HG02970 (cell line): ENCODE data around the gene GMDS.

Experiments
- ATAC-seq: cut with Tn5 transposase; IDR thresholded peaks from one replicate; pipeline ENCODE4 v1.9.1; 2021; ENCODE audit warnings: mild to moderate bottlenecking, moderate library complexity, moderate number of reproducible peaks; ENCODE audit not compliant: unreplicated experiment, low FRiP score

Gene GMDS

DNA sequence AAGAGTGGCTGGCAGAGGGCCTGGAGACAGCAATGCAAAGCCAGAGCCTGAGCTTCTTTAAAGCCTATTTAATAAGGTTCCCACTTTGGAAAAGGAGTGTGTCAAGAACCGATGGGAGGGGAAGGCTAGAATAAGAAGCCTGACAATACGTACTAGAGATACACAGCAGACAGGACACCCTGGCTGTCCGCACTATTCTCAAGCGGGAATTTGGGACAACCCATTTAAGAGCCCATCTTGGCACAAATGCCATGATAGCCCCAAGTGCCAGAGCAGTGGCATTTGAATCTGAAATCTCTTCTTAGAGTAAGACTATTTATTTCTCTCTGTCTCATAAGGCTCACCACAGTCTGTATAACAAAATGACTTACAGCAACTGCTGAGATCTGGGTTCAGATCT, 3.1 kb downstream of the GMDS start:
- ATAC-seq = no peak

- ATAC-seq = no peak
Measured at GRCh38 chr6:2240961-2241360, 4.4 kb downstream of the GMDS start.

- no peak for ATAC-seq
Measured at GRCh38 chr6:2237001-2237400, 8.4 kb downstream of the GMDS start.

GRCh38 chr6:2235777-2236495, 9.5 kb downstream of the GMDS start:
- no peak for ATAC-seq

DNA sequence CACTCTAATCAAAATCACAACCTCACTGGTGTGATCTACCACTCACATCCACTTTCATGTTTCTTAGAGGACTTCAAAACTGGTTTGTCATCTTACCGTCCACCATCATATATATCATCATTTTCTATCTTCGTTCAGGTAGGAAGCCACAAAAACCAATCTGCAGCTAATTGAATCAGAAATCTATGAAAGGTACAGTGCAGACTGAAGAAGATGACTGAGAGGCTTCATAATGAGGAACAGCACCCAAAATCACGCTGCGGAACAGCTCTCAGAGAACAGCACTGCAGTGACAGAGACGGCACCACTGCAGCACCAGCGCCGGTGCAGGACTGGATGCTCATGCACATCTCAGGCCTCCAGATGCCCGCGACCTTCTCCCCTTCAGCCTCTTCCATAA, 13.0 kb downstream of the GMDS start:
- ATAC-seq = no peak

DNA sequence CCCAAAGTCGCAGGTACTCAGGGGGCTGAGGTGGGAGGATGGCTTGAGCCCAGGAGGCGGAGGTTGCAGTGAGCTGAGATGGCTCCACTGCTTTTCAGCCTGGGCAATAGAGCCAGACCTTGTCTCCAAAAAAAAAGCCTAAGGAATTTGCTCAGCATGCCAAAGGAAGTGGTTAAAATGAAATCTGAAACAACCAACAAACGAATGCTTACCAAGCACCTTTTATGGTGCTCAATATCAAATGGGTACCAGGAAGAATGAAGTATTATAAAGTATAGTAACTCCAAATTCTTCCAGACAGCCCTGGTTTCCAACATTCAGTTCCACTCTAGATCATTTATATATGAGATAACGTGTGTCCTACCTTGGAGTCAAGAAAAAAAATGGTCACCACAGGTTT, 14.0 kb downstream of the GMDS start:
- no peak for ATAC-seq

DNA sequence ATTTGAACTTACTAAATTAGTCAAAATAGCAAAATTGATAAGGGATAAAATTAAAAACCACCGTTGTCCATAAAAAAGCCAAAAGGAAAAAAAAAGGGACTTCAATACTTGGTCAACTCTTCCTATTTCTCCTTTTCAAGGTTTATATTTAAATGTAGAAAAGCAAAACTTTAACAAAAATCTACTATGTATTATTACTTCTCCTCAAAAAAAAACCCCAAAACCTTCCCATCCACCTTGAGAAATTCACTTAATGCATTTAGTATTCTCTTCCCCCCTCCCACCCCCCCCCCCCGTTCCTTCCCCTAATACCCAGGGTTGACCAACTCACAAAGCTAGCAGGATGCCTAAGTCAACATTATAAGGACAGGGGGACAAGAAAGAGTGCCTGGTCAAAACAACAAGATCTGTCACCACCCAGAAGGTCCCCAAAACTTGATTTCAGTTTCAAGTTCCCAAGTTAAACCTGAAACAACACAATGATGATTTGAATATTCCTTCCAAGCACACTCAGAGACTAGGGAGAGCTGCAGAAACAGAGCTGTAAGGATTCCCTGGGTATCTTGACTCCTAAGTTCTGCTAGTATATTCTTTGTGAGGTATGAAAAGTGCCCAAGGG, 14.6 kb downstream of the GMDS start:
- no peak for ATAC-seq

- no peak for ATAC-seq
Measured at GRCh38 chr6:2229742-2230141, 15.7 kb downstream of the GMDS start.

DNA sequence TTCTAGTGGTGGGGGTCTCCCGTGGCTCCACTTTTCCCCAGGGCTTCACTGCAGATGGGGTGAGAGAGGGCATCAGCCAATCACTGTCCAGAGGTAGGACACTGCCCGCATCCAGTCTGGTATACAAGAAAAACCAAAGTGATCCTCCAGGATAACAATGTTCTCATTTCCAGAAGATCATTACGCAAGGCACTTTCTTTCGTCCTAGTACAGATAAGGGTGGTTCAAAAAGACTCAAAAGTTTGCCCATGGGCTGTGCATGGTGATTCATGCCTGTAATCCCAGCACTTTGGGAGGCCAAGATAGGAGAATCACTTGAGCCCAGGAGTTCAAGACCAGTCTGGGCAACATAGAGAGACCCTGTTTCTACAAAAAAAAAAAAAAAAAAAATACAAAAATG, 16.4 kb downstream of the GMDS start:
- no peak for ATAC-seq

DNA sequence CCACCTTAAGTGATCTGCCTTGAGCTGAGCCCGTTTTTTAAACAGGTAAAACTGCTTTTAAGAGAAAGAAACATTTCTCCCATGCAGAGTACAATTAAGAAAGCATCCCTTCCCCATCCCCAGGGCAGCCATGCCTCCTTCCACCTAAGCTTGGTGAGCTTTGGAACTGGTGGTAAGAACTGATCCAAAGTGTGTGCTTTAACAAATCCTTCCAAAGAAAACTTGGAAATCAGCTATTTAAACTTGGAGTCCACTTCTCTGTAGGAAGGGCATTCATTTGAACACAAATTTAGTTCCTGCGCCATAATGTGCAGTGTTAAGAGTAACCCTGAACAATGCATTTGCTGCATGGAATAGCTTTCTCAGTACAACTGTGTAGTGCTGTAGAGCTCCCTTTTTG, 17.0 kb downstream of the GMDS start:
- ATAC-seq = no peak

DNA sequence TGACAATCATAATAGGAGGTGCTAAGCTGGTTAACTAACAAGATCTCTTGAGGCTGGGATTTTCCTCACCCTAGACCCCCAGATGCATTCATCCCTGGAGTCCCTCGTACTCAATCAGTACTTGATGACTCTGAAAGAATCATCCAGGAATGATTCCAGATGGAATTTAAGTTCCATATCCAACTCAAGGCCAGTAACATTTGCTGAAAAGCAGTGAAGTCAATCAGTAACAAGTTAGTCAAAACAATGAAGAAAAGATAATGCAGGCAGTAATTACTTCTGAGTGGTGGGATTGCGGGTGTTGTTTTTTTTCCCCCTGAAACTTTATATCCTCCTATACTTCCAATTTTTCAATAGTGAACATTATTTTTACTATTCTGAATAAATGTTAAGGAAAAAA, 18.6 kb downstream of the GMDS start:
- ATAC-seq = no peak

DNA sequence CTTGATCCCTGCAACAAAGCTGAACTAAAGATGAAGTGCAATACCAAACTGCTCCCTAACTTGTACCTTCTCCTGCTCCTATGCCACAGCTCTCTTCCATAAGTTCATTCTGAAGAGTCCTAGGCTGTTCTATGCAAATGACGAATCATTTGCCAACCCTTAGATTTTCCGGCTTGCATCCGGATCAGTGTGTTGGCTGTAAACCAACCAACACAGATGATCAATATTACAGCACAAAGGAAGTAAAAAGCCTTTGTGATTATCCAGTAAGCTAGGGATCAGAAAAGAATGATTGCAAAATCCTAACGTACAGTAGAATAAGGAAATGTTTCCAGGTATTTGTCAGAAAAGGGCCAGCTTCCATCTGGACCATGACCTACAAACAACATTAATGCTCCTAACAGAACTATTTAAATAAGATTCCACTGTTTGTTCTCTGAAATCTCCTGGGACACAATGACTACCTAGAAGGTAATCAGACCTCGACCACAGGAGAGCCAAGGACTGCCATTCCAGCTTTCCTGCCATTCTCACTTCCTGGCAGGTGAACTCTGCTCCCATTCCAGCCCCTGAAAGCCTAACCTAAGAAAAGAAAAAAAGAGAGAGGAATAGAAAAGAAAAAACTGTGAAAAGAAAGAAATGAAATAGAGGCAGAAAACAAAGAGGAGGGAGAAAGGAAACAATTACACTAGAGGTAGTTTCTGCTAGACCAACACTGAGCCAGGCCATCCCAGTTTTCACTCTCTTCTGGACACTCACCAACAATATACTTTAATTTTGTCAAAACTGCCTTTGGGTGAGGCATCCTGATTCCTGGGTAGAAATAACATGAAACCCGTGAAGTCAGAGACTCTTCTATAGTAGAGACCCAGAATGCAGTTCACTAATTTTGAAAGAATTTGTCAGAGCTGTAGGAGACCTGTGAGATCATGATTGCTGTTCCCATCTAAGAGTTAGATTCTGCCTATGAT, 19.7 kb downstream of the GMDS start:
- no peak for ATAC-seq

DNA sequence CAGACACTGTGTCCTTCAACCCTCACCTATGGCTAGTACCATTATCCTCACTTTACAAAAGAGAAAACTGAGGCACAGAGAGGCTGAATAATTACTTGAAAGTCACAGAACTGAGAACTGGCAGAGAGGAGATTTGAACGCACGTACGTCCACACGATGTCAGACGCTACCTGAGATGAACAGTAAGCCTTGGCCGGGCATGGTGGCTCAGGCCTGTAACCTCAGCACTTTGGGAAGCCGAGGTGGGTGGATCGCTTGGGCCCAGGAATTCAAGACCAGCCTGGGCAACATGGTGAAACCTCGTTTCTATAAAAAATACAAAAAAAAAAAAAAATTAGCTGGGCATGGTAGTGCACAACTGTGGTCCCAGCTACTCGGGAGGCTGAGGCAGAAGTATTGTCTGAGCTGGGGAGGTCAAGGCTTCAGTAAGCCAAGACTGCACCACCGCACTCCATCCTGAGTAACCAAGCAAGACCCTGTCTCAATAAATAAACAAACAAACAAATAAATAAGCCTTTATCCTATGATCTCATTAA, 20.5 kb downstream of the GMDS start:
- ATAC-seq = no peak

DNA sequence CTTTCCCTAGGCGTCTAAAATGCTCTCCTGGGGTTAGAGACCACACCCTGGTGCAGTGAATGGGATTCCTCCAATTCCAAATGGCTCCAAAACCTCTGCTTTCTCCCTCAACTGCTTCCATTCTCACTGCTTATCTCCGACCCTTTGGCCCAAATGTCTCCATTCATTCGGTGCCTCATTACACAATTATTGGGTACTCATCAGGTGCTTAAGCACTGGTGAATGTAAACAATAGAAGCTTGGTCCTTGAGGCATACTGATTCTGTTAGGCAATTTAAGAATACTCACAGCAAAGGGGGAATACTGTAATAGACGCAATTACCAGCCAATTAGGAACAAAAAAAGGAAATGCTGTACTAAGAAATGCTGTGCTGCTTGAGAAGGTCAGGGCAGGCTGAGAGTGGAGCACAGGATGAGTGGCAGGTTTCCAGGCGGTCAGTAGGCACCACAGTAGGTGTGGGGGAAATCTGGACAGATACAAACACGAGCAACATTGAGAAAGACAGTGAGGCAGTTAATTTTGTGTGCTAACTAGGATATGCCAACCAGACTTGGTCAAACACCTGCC, 23.0 kb downstream of the GMDS start:
- ATAC-seq = no peak

DNA sequence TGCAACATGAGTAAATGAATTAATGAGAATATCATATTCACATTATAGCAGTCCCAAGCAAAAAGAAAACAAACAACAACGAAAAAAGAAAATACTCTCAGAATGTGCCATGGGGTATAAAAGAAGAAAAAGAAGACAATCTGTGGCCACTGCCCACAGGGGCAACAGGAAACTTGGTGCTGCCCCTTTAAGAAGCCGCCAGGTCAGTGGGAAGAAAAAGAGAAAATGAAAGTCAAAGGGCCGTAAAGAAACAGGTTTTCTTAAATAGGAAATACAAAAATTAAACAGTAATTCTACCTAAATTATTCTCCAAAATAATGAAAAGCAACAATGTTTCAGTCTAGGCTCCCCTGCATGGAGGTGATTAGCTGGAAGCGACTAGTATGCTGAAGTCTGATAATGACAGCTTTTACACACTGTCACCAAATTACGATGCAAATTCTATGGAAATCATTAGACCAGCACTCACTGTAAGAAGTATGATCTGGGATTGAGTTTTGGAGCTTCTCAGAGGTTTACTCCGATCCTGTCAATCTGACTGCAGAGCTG, 23.6 kb downstream of the GMDS start:
- ATAC-seq = no peak

GRCh38 chr6:2220154-2220553, 25.3 kb downstream of the GMDS start:
- ATAC-seq = no peak

DNA sequence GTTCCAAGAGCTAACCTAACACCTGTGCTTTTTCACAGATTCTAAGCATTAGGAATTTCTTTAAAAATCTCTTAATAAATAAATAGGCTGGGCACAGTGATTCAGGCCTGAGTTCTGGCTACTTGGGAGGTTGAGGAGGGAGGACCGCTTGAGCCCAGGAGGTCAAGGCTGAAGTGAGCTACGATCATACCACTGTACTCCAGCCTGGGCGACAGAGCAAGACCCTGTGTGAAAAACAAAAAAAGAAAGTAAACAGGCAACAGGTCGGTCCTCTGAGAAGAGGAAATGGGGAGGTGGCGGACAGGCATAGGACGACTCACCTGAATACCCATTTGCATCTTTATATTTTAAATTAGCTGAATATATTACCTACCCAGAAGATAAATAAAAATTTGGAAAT, 26.5 kb downstream of the GMDS start:
- no peak for ATAC-seq

DNA sequence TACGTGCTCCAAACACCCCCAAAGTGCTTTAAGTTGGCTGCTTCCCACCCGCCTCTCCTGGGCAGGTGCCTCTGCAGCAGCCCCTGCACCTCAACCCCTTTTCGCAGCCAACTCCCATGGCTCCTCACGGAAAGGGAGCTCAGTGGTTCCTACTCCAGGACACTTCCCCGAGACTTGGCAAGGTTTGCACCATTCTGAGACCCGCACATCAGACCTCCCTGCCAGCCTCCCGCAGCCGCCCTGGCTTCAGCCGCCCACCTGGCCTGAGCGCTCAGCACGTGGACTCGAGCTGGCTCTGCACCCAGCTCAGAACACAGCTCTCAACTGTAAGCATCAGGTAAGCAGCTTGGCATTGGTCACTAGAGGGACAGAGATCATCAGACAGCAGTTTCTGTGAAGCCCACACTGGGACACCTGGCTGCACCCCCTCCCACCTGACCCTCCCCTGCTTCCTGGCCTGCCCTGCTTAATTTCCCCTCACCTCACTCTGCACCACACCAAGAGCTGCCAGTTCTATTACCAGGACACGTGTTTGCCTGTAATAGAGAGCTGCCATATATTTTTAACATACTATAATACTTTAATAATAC, 28.5 kb downstream of the GMDS start:
- ATAC-seq = no peak

GRCh38 chr6:2215342-2215741, 30.1 kb downstream of the GMDS start:
- ATAC-seq = no peak

DNA sequence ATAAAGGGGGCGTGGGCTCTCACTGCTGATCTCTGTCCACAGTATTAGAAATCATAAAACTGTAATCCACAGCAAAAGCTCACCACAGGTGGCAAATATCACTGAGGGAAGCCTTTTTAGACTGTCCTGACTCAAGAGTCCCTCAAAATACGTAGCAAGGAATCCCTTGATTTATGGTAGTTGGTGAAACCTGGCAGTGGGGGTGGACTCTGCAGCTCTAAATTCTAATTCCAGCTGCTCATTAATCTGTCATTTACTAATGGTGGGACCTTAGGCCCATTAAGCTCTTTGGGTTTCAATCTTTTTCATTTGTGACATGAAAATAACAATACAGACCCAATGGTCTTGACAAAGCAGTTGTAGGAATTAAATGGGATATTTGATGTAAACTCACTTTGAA, 32.3 kb downstream of the GMDS start:
- no peak for ATAC-seq
